Measurements from ENCODE around the gene HERC5.
A peak's percentile ranks its signal among the peaks of the same experiment; 100 is the strongest.

The HERC5 gene

DNA sequence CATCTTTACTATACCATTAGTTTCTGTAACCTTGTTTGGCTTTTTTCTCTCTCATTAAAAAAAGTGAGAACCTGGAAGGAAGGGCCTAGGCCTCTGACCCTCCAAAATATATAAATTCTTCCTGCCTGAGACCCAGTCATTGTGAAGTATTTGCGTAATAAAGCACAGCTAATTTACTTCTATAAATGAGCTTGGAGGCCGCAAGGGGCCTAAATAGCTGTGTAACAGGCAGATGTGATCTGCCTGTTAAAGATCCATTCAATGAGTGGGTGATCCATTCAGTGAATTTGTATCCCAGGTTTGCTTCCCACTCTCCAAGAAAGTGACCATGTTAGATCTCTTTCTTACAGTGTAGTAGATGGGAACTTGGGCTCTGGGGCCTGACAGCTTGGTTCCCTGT, 67.3 kb downstream of the HERC5 start:
- TF ChIP-seq, protein P1, sequence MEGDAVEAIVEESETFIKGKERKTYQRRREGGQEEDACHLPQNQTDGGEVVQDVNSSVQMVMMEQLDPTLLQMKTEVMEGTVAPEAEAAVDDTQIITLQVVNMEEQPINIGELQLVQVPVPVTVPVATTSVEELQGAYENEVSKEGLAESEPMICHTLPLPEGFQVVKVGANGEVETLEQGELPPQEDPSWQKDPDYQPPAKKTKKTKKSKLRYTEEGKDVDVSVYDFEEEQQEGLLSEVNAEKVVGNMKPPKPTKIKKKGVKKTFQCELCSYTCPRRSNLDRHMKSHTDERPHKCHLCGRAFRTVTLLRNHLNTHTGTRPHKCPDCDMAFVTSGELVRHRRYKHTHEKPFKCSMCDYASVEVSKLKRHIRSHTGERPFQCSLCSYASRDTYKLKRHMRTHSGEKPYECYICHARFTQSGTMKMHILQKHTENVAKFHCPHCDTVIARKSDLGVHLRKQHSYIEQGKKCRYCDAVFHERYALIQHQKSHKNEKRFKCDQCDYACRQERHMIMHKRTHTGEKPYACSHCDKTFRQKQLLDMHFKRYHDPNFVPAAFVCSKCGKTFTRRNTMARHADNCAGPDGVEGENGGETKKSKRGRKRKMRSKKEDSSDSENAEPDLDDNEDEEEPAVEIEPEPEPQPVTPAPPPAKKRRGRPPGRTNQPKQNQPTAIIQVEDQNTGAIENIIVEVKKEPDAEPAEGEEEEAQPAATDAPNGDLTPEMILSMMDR (conservative IDR thresholded peaks at IDR 0.05; ENCODE audit: control insufficient read depth, insufficient read depth, low read depth, low read length): no peak
- peak overlapping the region; percentile 91 for H3K4me3 ChIP-seq (ENCODE audit: control insufficient read depth, low read depth, low read length)
- DNase-seq (ENCODE audit: low read depth): peak; percentile 37

DNA sequence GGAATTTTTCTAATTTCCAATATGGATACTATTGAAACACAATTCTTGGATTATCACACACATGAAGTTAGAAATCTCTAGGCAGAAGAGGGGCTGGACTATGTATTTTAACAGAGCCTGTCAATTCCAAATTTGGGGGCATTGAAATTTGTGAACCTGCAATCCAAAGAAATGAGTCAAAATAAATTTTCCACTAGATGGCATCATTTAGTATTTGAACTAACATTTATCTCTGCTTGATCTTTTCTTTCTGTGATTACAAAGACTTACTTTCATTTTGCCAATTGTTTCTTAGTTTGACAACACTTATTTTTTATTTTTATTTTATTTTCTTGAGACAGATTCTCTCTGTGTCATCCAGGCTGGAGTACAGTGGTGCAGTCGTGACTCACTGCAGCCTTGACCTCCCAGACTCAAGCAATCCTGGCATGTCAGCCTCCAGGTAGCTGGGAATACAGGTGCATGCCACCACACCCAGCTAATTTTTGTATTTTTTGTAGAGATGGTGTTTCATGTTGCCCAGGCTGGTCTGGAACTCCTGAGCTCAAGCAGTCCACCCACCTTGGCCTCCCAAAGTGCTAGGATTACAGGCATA, 69.4 kb downstream of the HERC5 start:
- TF ChIP-seq, protein P1 (conservative IDR thresholded peaks at IDR 0.05; ENCODE audit: control insufficient read depth, insufficient read depth, low read depth, low read length): peak; percentile 24
- no peak overlapping the region for H3K4me3 ChIP-seq (ENCODE audit: control insufficient read depth, low read depth, low read length)
- peak; percentile 34 for DNase-seq (ENCODE audit: low read depth)

DNA sequence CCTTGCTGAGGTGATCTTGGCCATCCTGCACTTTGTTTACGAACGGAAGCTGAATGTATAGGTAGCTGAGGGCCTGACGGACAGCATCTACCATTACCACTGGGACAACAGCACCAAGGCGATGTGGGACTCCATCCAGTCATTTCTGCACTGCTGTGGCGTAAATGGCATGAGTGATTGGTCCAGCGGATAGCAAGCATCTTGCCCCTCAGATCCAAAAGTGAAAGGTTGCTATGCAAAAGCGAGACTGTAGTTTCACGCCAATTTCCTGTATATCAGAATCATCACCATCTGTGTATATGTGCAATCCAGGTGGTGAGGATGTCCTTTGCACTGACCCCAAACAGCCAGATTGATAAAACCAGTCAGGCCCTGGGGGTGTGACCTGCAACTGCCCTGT, 70.9 kb downstream of the HERC5 start:
- no peak for DNase-seq (ENCODE audit: low read depth)
- TF ChIP-seq, protein P1 (conservative IDR thresholded peaks at IDR 0.05; ENCODE audit: control insufficient read depth, insufficient read depth, low read depth, low read length): no peak
- no peak overlapping the region for H3K4me3 ChIP-seq (ENCODE audit: control insufficient read depth, low read depth, low read length)

DNA sequence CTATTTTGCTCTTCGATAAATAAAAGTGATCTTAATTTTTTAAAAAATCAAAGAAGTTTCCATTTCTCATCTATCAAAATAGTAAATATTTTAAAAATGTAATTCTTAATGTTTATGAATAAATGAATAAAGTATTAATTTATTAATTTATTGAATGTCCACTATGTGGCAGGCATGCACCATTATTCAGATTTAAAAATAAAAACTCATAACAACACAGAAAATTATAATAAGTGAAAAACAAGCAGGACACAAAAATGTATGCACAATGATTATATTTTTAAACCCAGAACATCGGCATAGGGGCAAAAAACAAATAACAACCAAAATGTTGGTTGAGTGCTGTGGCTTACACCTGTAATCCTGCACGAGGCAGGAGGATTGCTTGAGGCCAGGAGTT, 71.9 kb downstream of the HERC5 start:
- no peak overlapping the region for H3K4me3 ChIP-seq (ENCODE audit: control insufficient read depth, low read depth, low read length)
- TF ChIP-seq, protein P1 (conservative IDR thresholded peaks at IDR 0.05; ENCODE audit: control insufficient read depth, insufficient read depth, low read depth, low read length): no peak
- DNase-seq (ENCODE audit: low read depth): no peak

DNA sequence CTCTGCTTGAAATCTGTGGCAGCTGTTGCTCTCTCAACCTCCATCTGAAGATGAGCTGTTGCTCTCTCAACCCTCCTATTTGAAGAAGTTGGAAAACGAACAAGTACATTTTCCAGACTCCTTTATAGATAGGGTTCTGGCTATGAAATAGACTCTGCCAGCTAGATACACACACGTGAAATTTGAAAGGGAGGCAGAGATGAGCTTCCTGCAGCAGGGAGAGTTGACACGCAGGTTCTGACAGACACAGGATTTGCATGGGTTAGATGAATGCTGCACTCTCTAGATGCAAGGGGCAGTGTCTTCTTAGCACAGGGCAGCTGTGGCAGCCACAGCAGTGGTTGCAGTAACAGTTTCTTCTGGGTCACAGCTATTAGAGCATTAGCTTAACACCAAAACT, 74.6 kb downstream of the HERC5 start:
- H3K4me3 ChIP-seq (ENCODE audit: control insufficient read depth, low read depth, low read length): peak overlapping the region; percentile 63
- TF ChIP-seq, protein P1 (conservative IDR thresholded peaks at IDR 0.05; ENCODE audit: control insufficient read depth, insufficient read depth, low read depth, low read length): no peak
- DNase-seq (ENCODE audit: low read depth): peak; percentile 43

DNA sequence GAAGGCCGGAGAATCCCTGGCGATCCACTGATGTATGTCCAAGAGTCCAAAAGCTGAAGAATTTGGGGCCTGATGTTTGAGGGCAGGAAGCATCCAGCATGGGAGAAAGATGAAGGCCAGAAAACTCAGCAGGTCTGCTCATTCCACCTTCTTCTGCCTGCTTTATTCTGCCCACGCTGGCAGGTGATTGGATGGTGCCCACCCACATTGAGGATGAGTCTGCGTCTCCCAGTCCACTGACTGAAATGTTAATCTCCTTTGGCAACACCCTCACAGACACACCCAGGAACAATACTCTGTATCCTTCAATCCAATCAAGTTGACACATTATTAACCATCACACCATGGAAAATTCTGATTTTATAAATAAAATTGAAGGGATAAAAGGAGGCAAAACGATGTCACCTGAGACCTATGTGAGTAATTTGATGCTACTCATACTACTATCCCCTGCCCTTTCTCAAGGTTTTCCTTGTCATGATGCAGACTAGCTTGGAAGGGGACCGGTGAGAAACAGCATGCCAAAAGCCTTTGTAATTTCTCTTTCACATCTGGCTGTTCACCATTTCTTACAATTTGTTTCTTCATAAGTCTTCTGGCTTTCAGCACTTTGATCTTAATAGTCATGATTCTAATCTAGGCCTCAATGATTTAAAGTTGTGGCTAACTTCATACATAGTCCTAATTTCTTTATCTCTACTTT, 76.3 kb downstream of the HERC5 start:
- peak overlapping the region; percentile 63 for H3K4me3 ChIP-seq (ENCODE audit: control insufficient read depth, low read depth, low read length)
- DNase-seq (ENCODE audit: low read depth): peak; percentile 96
- TF ChIP-seq, protein P1 (conservative IDR thresholded peaks at IDR 0.05; ENCODE audit: control insufficient read depth, insufficient read depth, low read depth, low read length): no peak

Data from fibroblast of mammary gland (primary cell).